ENCODE measurements around the gene TNFRSF17.
A peak's percentile ranks its signal among the peaks of the same experiment; 100 is the strongest.
"Not testable (repeated sequence)": the region's sequence is repeated elsewhere in the genome, so short reads cannot be mapped to it uniquely, and the experiment has no call there.

TNFRSF17 gene

DNA sequence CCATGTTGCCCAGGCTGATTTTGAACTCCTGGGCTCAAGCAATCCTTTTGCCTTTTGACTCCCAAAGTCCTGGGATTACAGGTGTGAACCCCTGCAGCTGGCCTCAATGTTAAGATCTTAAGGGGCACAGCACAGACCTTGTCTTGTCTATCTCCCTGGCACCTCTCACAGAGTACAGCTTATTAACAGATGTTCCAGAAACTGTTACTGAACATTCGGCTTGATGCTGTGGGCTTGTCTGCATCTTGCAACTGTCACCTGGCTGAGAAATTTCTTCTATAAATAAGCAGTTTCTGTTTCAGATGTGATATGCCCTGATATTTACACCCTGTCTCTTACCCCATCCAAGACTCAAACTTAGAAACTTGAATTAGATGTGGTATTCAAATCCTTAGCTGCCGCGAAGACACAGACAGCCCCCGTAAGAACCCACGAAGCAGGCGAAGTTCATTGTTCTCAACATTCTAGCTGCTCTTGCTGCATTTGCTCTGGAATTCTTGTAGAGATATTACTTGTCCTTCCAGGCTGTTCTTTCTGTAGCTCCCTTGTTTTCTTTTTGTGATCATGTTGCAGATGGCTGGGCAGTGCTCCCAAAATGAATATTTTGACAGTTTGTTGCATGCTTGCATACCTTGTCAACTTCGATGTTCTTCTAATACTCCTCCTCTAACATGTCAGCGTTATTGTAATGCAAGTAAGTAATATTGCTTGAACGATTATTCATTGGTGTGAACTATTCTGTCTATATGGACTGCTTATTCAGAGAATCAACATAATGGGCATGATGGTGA lies at the start of gene TNFRSF17:
Gene TNFRSF17, plus strand, starts transcription at position 450 of the 791 bp plus-strand sequence. Its CDS starts 115 bp downstream, at position 565.
- no peak for DNase-seq

GRCh38 chr16:11915644-11916523 lies 49.1 kb upstream of the TNFRSF17 start, which contains the start of gene GSPT1:
GSPT1 (minus strand) TSS chr16:11915956; CDS start chr16:11915720, 236 bp downstream.
- DNase-seq = peak; percentile 97

DNA sequence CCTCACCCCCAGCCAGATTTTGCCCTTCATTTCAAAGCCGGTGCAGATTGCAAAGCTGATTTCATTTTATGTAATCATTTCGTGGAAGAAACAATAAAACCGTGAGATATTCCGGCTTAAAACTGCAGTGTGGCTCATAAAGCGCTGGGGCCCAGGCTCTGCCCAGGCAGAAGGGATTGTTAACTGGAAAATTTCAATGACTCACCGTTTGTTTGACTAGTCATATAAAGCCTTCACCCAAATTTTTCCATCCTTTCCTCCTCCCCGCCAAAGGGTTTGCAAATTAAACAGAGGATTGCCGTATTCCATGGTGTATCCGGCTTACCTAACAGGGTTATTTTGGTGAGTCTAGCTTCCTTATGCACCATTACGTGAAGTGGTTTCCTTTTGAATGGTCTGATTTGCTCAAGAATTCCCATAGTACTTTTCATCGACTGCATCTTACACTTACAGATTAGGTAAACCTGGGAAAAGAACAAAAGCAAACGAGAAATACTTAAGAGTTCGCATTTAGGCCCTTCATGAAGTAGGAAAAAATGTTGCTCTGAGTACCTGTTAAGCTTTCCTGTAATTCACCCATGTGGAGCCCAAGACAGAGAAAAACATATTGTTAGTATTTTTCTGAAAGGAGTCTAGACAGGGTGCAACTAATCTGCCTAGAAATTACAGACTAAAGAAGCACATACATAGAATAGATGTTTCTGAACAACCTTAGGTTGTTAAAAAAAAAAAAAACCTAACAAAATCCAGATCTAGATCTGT lies 48.3 kb upstream of the TNFRSF17 start:
- no peak for DNase-seq

DNA sequence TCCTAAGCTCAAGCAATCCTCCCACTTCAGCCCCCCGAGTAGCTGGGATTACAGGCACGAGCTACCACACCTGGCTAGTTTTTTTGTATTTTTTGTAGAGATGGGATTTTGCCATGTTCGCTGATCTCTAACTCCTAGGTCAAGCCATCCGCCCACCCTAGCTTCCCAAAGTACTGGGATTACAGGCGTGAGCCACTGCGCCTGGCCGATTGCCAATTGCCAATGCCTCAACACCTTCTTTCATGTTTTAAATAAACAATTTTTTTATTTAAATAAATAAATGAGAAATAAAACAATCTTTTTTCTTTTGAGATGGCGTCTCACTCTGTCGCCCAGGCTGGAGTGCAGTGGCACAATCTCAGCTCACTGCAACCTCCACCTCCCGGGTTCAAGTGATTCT lies 41.0 kb upstream of the TNFRSF17 start:
- DNase-seq = not testable (repeated sequence)

GRCh38 chr16:11927350-11927749 lies 37.7 kb upstream of the TNFRSF17 start:
- not testable (repeated sequence) for DNase-seq

DNA sequence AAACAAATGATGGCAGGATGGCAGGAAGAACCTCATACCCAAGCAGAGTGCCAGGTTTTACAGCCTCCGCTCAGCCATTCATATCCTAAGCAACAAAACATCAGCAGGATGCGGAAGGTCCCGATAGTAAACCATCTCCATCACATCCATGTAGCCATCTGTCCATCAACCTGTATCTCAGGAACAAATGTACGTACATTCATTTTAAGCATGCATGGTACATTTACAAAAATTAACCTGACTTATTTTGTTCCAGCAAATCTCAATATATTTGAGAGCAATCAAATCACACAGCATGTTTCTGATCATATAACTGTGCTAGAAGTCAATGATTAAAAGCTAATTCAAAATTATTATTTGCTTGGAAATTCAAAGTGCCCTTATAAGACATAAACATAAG lies 23.1 kb upstream of the TNFRSF17 start, which contains the start of gene NPIPB2:
Gene NPIPB2, minus strand, starts transcription at position 101 of the 400 bp plus-strand sequence. Its CDS starts 0 bp downstream, at position 101.
- DNase-seq = not testable (repeated sequence)

DNA sequence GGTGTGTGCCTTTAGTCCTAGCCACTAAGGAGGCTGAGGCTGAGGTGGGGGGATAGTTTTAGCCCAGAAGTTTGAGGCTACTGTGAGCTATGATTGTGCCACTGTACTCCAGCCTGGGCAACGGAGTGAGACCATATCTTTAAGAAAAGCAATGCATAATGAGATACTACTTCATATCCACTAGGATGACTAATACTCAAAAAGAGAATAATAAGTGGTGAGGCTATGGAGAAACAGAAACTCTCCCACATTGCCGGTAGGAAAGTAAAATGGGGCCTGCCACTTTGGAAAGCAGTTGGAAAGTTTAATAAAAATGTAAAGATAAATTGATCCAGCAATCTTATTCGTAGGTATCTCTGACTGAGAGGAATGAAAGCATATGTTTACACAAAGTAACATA lies 18.6 kb upstream of the TNFRSF17 start:
- DNase-seq = no peak

DNA sequence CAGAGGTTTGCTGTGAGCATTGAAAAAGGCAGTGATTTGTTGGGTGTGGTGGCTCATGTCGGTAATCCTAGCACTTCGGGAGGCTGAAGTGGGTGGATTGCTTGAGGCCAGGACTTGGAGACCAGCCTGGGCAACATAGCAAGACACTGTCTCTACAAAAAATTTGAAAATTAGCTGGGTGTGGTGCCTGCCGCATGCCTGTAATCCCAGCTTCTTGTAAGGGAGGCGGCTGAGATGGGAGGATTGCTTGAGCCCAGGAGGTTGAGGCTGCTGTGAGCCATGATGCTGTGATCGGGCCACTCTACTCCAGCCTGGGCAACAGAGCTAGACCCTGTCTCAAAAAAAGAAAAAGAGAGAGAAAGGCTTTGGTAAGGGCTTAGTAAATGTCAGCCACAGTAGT lies 16.2 kb upstream of the TNFRSF17 start:
- DNase-seq = no peak

DNA sequence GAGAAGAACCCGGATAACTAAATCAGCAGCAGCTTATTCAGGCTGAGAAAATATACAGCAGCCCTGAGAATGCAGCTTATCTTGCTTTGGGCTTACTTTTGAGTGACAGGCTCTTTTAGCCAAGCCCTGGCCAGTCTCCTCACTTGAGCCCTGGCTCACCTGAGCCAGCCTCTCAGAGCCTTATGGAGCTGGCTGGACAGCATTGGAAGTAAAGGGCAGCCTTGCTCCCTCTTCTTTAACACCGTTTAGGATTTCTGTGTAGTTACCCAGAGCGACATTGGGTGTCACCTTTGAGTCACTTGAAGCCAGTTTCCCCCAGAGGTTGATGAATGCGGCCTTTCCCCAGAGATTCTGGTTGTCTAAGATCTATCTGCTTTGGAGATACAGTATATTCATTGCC lies 15.5 kb upstream of the TNFRSF17 start:
- DNase-seq = peak; percentile 40

- no peak for DNase-seq
Measured at GRCh38 chr16:11950388-11950787, 14.6 kb upstream of the TNFRSF17 start.

- DNase-seq = not testable (repeated sequence)
Measured at GRCh38 chr16:11953576-11953975, 11.4 kb upstream of the TNFRSF17 start.

- no peak for DNase-seq
Measured at GRCh38 chr16:11955713-11956123, 9.3 kb upstream of the TNFRSF17 start.

GRCh38 chr16:11956558-11956957 lies 8.5 kb upstream of the TNFRSF17 start:
- DNase-seq = no peak

GRCh38 chr16:11957591-11958395 lies 7.2 kb upstream of the TNFRSF17 start:
- DNase-seq = no peak

- DNase-seq = not testable (repeated sequence)
Measured at GRCh38 chr16:11962457-11962856, 2.6 kb upstream of the TNFRSF17 start.

DNA sequence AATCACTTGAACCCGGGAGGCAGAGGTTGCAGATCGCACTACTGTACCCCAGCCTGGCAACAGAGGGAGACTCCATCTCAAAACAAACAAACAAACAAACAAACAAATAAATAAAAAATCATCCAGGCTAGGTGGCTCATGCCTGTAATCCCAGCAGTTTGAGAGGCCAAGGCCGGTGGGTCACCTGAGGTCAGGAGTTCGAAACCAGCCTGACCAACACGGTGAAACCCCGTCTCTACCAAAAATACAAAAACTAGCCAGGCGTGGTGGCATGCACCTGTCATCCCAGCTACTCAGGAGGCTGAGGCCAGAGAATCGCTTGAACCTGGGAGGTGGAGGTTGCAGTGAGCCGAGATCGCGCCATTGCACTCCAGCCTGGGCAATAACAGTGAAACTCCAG lies 2.0 kb upstream of the TNFRSF17 start:
- not testable (repeated sequence) for DNase-seq

DNA sequence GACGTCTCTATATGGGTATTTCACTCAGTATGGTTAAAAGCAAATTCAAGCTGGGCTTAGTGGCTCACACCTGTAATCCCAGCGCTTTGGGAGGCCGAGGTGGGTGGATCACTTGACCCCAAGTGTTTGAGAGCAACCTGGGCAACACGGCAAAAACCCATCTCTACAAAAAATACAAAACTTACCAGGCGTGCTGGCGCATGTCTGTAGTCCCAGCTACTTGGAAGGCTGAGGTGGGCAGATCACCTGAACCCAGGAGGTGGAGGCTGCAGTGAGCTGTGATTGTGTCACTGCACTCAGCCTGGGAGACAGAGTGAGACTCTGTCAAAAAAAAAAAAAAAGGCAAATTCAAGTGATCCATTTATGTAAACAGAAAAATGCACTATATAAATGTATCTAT lies 1.3 kb upstream of the TNFRSF17 start:
- DNase-seq = no peak

DNA sequence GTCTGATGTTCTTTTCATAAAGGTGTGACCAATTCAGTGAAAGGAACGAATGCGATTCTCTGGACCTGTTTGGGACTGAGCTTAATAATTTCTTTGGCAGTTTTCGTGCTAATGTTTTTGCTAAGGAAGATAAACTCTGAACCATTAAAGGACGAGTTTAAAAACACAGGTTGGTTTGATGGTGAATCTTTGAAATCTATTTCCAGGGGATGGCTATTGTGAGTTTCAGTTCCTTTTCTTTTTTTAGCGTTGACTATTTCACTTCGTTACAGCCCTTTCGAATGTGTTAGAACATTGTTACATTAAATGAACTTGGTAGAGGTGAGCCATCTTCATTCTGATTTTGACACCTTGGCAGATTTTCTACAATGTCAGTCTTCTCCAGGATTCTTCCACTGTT lies 1.2 kb downstream of the TNFRSF17 start:
- DNase-seq = no peak

DNA sequence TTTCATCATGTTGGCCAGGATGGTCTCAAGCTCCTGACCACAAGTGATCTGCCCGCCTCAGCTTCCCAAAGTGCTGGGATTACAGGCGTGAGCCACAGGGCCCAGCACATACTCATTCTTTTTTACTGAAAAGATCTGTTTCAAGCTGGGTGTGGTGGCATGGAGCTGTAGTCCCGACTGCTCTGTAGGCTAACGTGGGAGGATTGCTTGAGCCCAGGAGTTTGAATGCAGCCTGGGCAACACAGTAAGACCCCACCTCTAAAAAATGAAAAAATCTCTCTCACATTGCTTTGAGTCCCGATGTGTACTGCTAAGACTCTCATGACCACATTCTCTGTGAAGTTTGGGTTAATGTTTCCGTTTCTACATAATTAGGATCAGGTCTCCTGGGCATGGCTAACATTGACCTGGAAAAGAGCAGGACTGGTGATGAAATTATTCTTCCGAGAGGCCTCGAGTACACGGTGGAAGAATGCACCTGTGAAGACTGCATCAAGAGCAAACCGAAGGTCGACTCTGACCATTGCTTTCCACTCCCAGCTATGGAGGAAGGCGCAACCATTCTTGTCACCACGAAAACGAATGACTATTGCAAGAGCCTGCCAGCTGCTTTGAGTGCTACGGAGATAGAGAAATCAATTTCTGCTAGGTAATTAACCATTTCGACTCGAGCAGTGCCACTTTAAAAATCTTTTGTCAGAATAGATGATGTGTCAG lies 2.3 kb downstream of the TNFRSF17 start:
- DNase-seq = no peak

DNA sequence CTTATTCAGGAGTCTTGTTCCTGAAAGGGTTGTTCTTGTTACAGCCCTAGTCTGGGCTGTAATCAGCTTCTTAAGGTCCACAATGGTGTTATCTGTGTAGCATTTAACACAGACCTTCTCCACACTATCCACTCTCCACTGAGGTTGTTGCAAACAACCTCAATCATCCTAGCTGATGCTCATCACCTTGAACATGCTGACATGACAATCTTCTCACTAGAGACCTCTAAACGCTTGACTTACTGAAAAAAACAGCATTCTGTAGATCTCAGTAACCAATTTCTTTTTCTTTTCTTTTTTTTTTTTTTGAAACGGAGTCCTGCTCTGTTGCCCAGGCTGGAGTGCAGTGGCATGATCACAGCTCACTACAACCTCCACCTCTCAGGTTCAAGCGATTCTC lies 3.6 kb downstream of the TNFRSF17 start:
- no peak for DNase-seq

- not testable (repeated sequence) for DNase-seq
Measured at GRCh38 chr16:11970292-11970691, 5.3 kb downstream of the TNFRSF17 start.
